Esophagus muscularis mucosa (tissue), 4 donors: ENCODE measurements around the gene ING1. TPM values are rescaled to one million over a fixed set of nuclear protein-coding genes. Genes with fewer than 3 reads are reported as not detected.
"Not testable (repeated sequence)": the region's sequence is repeated elsewhere in the genome, so short reads cannot be mapped to it uniquely, and the experiment has no call there.

Experiments
- DNase-seq: peaks from one replicate; pipeline ENCODE4 v3.0.0-alpha.2; 2017; ENCODE audit errors: extremely low spot score
- H3K27ac ChIP-seq, 4 donors: fragments of 200-600 bp; sonication (generic); replicated peaks in 1 of 4; 1 replicate in 3 of 4; 2 replicates in 1 of 4; pipeline ENCODE4 v1.5.1; 2016 to 2019; ENCODE audit warnings: mild to moderate bottlenecking in 1 of 4
- H3K27me3 ChIP-seq, 4 donors: fragments of 200-600 bp; sonication (generic); one replicate each; pipeline versions ENCODE4 v1.5.1 to v1.6.0; 2016 to 2019
- H3K36me3 ChIP-seq, 4 donors: fragments of 200-600 bp; sonication (generic); one replicate each; pipeline ENCODE4 v1.5.1; 2016 to 2019
- H3K4me1 ChIP-seq, 4 donors: fragments of 200-600 bp; sonication (generic); one replicate each; pipeline ENCODE4 v1.5.1; 2016 to 2019
- H3K4me3 ChIP-seq, 4 donors: fragments of 200-600 bp; sonication (generic); 1 replicate in 2 of 4; 2 replicates in 2 of 4; pipeline ENCODE4 v1.5.1; 2016 to 2019; ENCODE audit warnings: mild to moderate bottlenecking in 4 of 4, moderate library complexity in 1 of 4
- H3K9me3 ChIP-seq, 4 donors: fragments of 200-600 bp; sonication (generic); 1 replicate in 3 of 4; 2 replicates in 1 of 4; pipeline ENCODE4 v1.5.1; 2016 to 2019
- EP300 ChIP-seq: sonication (generic); formaldehyde crosslinking; IDR thresholded peaks from one replicate; pipeline ENCODE4 v1.6.1; 2017; ENCODE audit warnings: antibody characterized with exemption
- POLR2A ChIP-seq: fragments of 450-650 bp; IDR thresholded peaks from one replicate; pipeline ENCODE4 v1.6.1; 2017; ENCODE audit warnings: antibody characterized with exemption, moderate library complexity, mild to moderate bottlenecking, low read depth
- POLR2AphosphoS5 ChIP-seq, 2 donors: sonication (generic); formaldehyde crosslinking; IDR thresholded peaks; one replicate each; pipeline ENCODE4 v1.6.1; 2017; ENCODE audit warnings: antibody characterized with exemption in 2 of 2
- WGBS: methylation state at CpG from one replicate; pipeline ENCODE4 v1.1.5; 2018; 5-methylcytosine and 5-hydroxymethylcytosine counted together
- intact Hi-C: fragments of 100-400 bp; cut with DNase I; formaldehyde crosslinking; loops from one replicate; pipeline ENCODE4 v1.15.1; 2023
- total RNA-seq, 4 donors: library from RNA; depleted of rRNA; stranded (reverse); fragments of >200 nt; gene quantifications; one replicate each; pipeline versions ENCODE4 v1.1.0 to v1.2.1, GENCODE V29; 2016
- TF ChIP-seq, protein P1 (sequence below), 3 experiments: fragments of 200-600 bp in 2 of 3; fragments of 450-650 bp in 1 of 3; sonication (generic) in 2 of 3; IDR thresholded peaks; one replicate each; pipeline ENCODE4 v1.5.1; 2017 to 2019; ENCODE audit warnings: antibody characterized with exemption in 3 of 3, mild to moderate bottlenecking in 2 of 3, moderate library complexity in 1 of 3

The ING1 gene
- total RNA-seq, 4 donors from 2014 or later, result 17.2 to 25.5 (median 23.2) TPM

DNA sequence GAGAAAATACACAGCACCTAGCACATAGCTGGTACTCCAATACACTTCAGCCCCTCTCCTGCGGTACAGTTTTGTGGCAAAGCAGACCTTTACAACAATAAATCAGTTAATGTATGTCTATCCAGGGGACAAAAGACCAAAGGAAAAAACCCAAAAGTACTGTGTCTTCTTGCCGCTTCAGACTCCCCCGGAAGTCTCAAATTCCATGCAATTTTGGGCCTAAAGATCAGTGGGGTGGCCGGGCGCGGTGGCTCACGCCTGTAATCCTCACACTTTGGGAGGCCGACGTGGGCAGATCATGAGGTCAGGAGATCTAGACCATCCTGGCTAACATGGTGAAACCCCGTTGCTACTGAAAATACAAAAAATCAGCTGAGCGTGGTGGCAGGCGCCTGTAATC, 23.8 kb upstream of the ING1 start:
- Histone ChIP-seq H3K36me3 (peaks cover 23 to 88% (median 78%) of the 10 kb centered on the region in 4 donors), H3K27ac (no peak overlapping the region)

GRCh38 chr13:110690516-110690915, 23.0 kb upstream of the ING1 start:
- TF ChIP-seq EP300 (no peak), POLR2A (no peak), POLR2AphosphoS5 (IDR thresholded peaks at IDR 0.05) (no peak)
- TF ChIP-seq, protein P1, sequence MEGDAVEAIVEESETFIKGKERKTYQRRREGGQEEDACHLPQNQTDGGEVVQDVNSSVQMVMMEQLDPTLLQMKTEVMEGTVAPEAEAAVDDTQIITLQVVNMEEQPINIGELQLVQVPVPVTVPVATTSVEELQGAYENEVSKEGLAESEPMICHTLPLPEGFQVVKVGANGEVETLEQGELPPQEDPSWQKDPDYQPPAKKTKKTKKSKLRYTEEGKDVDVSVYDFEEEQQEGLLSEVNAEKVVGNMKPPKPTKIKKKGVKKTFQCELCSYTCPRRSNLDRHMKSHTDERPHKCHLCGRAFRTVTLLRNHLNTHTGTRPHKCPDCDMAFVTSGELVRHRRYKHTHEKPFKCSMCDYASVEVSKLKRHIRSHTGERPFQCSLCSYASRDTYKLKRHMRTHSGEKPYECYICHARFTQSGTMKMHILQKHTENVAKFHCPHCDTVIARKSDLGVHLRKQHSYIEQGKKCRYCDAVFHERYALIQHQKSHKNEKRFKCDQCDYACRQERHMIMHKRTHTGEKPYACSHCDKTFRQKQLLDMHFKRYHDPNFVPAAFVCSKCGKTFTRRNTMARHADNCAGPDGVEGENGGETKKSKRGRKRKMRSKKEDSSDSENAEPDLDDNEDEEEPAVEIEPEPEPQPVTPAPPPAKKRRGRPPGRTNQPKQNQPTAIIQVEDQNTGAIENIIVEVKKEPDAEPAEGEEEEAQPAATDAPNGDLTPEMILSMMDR (IDR thresholded peaks at IDR 0.05), result no peak
- intact Hi-C loops, result no loop called here
- 91% methylated on average over 8 of the region's 8 CpGs for WGBS
- Histone ChIP-seq H3K4me1 (no peaks in the 10 kb centered on the region), H3K27me3 (no peaks in the 10 kb centered on the region), H3K36me3 (peaks cover 15 to 88% (median 75%) of the 10 kb centered on the region in 4 donors), H3K9me3 (no peaks in the 10 kb centered on the region), H3K4me3 (no peak overlapping the region), H3K27ac (no peak overlapping the region)
- no peak for DNase-seq

More for the DNA sequence above, 23.8 kb upstream of the ING1 start:
- no peak for DNase-seq
- no peak overlapping the region for H3K4me3 ChIP-seq
- 98% methylated on average over 12 of the region's 12 CpGs for WGBS
- no peaks in the 10 kb centered on the region for H3K27me3 ChIP-seq
- H3K4me1 ChIP-seq, result no peaks in the 10 kb centered on the region
- no peaks in the 10 kb centered on the region for H3K9me3 ChIP-seq
- intact Hi-C loops, result no loop called here
- TF ChIP-seq EP300 (no peak), POLR2AphosphoS5 (IDR thresholded peaks at IDR 0.05) (no peak), POLR2A (no peak)
- TF ChIP-seq, protein P1 (IDR thresholded peaks at IDR 0.05), result no peak

- intact Hi-C loops, result not testable (repeated sequence)
These were observed 17.7 kb upstream of the ING1 start for GRCh38 chr13:110695774-110696173.

DNA sequence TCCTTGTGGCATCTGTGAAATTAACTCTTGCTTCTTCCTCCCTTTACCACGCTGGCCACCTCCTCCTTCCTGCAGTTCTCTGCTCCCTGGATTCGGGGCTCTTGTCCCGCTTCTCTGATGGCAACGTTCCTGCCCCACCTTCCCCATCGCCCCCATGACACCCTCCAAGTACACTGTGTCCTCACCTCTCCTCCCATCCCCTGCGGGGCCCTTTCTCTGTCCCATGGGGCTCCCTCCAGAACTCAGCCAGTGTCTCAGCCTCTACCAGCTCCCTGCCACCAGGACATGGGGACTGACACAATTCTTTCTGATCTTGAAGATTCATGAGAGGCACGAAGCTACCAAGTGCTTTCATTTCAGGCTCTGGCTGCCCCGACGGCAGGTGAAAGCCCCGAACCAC, 16.7 kb upstream of the ING1 start:
- 93% methylated on average over 10 of the region's 10 CpGs for WGBS
- peaks cover 28 to 87% (median 75%) of the 10 kb centered on the region in 4 donors for H3K36me3 ChIP-seq
- no peak for DNase-seq

More at GRCh38 chr13:110695774-110696173, 17.7 kb upstream of the ING1 start:
- H3K27ac ChIP-seq, H3K4me3 ChIP-seq, H3K9me3 ChIP-seq, DNase-seq, H3K4me1 ChIP-seq, H3K27me3 ChIP-seq: not testable (repeated sequence)
- 87% methylated on average over 7 of the region's 7 CpGs for WGBS
- H3K36me3 ChIP-seq, result peaks cover 28 to 83% (median 75%) of the 10 kb centered on the region in 4 donors

GRCh38 chr13:110697842-110698241, 15.7 kb upstream of the ING1 start:
- intact Hi-C loops, result no loop called here
- Histone ChIP-seq H3K9me3 (no peaks in the 10 kb centered on the region), H3K36me3 (peaks cover 28 to 87% (median 72%) of the 10 kb centered on the region in 4 donors), H3K27me3 (no peaks in the 10 kb centered on the region), H3K4me3 (no peak overlapping the region), H3K27ac (no peak overlapping the region), H3K4me1 (peaks cover 6 to 16% (median 6%) of the 10 kb centered on the region in 4 donors)
- 88% methylated on average over 4 of the region's 4 CpGs for WGBS
- TF ChIP-seq POLR2AphosphoS5 (IDR thresholded peaks at IDR 0.05) (no peak), EP300 (no peak)
- no peak for DNase-seq

More for the DNA sequence above, 16.7 kb upstream of the ING1 start:
- intact Hi-C loops, result no loop called here
- Histone ChIP-seq H3K4me1 (peaks cover 0 to 8% (median 0%) of the 10 kb centered on the region in 4 donors), H3K9me3 (no peaks in the 10 kb centered on the region), H3K4me3 (no peak overlapping the region), H3K27me3 (no peaks in the 10 kb centered on the region), H3K27ac (no peak overlapping the region)
- TF ChIP-seq POLR2AphosphoS5 (IDR thresholded peaks at IDR 0.05) (no peak), POLR2A (no peak), EP300 (no peak)
- TF ChIP-seq, protein P1 (IDR thresholded peaks at IDR 0.05), result no peak

DNA sequence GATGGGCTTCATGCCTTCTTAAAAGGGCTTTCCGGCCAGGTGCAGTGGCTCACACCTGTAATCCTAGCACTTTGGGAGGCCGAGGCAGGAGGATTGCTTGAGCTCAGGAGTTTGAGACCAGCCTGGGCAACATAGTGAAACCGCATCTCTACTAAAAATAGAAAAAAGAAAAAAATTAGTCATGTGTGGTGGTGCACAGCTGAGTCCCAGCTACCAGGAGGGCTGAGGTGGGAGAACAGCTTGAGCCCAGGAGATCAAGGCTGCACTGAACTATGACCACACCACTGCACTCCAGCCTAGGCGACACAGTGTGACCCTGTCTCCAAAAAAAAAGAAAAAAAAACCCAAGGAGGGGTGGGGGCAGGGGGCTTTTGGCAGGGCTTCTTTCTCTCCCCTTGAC, 14.8 kb upstream of the ING1 start:
- Histone ChIP-seq H3K4me3 (no peak overlapping the region), H3K27me3 (no peaks in the 10 kb centered on the region), H3K9me3 (no peaks in the 10 kb centered on the region), H3K36me3 (peaks cover 28 to 86% (median 66%) of the 10 kb centered on the region in 4 donors), H3K27ac (no peak overlapping the region), H3K4me1 (peaks cover 6 to 24% (median 14%) of the 10 kb centered on the region in 4 donors)
- whole genome bisulfite sequencing, result 95% methylated on average over 4 of the region's 4 CpGs
- DNase-seq, result no peak
- TF ChIP-seq EP300 (no peak), POLR2AphosphoS5 (IDR thresholded peaks at IDR 0.05) (no peak), POLR2A (no peak)
- TF ChIP-seq, protein P1 (IDR thresholded peaks at IDR 0.05), result no peak
- intact Hi-C loops, result no loop called here
